ENCODE results near the gene DOCK6.

Gene DOCK6

GRCh38 chr19:11261971-11262839 lies at the start of gene DOCK6:
Gene DOCK6, minus strand, starts transcription at chr19:11262524. Its CDS starts 84 bp downstream, at chr19:11262440.
- DNase-seq (ENCODE audit: low spot score) = peak; percentile 86

GRCh38 chr19:11306337-11306736 lies 44.0 kb upstream of the DOCK6 start:
- TF ChIP-seq, protein P1, sequence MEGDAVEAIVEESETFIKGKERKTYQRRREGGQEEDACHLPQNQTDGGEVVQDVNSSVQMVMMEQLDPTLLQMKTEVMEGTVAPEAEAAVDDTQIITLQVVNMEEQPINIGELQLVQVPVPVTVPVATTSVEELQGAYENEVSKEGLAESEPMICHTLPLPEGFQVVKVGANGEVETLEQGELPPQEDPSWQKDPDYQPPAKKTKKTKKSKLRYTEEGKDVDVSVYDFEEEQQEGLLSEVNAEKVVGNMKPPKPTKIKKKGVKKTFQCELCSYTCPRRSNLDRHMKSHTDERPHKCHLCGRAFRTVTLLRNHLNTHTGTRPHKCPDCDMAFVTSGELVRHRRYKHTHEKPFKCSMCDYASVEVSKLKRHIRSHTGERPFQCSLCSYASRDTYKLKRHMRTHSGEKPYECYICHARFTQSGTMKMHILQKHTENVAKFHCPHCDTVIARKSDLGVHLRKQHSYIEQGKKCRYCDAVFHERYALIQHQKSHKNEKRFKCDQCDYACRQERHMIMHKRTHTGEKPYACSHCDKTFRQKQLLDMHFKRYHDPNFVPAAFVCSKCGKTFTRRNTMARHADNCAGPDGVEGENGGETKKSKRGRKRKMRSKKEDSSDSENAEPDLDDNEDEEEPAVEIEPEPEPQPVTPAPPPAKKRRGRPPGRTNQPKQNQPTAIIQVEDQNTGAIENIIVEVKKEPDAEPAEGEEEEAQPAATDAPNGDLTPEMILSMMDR (IDR thresholded peaks at IDR 0.05; ENCODE audit: borderline replicate concordance, control extremely low read depth, extremely low read depth, insufficient read depth, missing control alignments) = no peak
- DNase-seq (ENCODE audit: low spot score) = no peak
- in situ Hi-C loops (cut with MboI; ENCODE audit: low sequenced_read_pairs, unreplicated experiment) = no loop called here

More at GRCh38 chr19:11261971-11262839, at the start of gene DOCK6:
- in situ Hi-C loops (cut with MboI; ENCODE audit: low sequenced_read_pairs, unreplicated experiment) = no loop called here
- TF ChIP-seq, protein P1 (IDR thresholded peaks at IDR 0.05; ENCODE audit: borderline replicate concordance, control extremely low read depth, extremely low read depth, insufficient read depth, missing control alignments) = peak; percentile 35

DNA sequence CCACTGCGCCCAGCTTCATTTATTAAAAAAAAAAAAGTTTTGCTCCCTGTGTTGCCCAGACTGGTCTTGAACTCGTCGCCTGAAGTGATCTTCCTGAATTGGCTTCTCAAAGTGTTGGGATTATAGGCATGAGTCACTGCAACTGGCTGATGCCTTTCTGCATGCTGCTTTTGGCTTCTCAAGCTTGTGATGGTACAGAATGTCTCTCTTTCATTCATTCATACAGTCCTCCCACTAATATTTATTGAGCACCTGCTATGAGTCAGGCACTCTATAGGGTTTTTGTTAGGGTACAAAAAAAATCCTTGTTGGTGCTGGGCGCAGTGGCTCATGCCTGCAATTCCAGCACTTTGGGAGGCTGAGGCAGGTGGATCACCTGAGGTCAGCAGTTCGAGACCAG lies 42.6 kb upstream of the DOCK6 start:
- in situ Hi-C loops (cut with MboI; ENCODE audit: low sequenced_read_pairs, unreplicated experiment) = no loop called here
- TF ChIP-seq, protein P1 (IDR thresholded peaks at IDR 0.05; ENCODE audit: borderline replicate concordance, control extremely low read depth, extremely low read depth, insufficient read depth, missing control alignments) = no peak
- no peak for DNase-seq (ENCODE audit: low spot score)

GRCh38 chr19:11300811-11301120 lies 38.4 kb upstream of the DOCK6 start:
- in situ Hi-C loops (cut with MboI; ENCODE audit: low sequenced_read_pairs, unreplicated experiment) = no loop called here
- no peak for DNase-seq (ENCODE audit: low spot score)
- TF ChIP-seq, protein P1 (IDR thresholded peaks at IDR 0.05; ENCODE audit: borderline replicate concordance, control extremely low read depth, extremely low read depth, insufficient read depth, missing control alignments) = no peak

- DNase-seq (ENCODE audit: low spot score) = no peak
- in situ Hi-C loops (cut with MboI; ENCODE audit: low sequenced_read_pairs, unreplicated experiment) = no loop called here
- TF ChIP-seq, protein P1 (IDR thresholded peaks at IDR 0.05; ENCODE audit: borderline replicate concordance, control extremely low read depth, extremely low read depth, insufficient read depth, missing control alignments) = no peak
Measured at GRCh38 chr19:11299946-11300810, 37.9 kb upstream of the DOCK6 start.

DNA sequence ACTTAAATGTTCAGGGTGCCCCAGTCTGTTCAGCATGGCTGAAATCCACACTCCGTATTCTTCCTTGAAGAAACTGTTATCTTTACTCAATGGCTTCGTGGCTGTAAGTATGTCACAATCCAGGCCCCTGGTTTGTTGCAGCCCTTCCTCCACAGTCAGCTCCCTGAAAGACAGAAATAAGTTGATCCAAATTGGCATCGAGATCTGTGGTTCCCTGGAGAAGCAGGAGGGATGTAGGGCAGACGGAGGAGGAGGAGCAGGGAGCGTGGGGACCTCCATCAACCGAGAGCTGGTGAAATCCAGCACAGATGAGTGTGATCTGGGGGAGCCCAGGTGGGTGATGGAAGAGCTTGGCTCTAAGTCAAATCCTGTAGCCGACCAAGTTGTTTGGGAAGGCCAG lies 33.9 kb upstream of the DOCK6 start:
- no peak for DNase-seq (ENCODE audit: low spot score)
- in situ Hi-C loops (cut with MboI; ENCODE audit: low sequenced_read_pairs, unreplicated experiment) = no loop called here

More for the DNA sequence above, 33.9 kb upstream of the DOCK6 start:
- TF ChIP-seq, protein P1 (IDR thresholded peaks at IDR 0.05; ENCODE audit: borderline replicate concordance, control extremely low read depth, extremely low read depth, insufficient read depth, missing control alignments) = no peak
